Heart right ventricle (tissue), 16 donors: Measurements from ENCODE around the gene SMG6. TPM values are rescaled to one million over a fixed set of nuclear protein-coding genes. Genes with fewer than 3 reads are reported as not detected.
A peak's percentile ranks its signal among the peaks of the same experiment; 100 is the strongest.

Experiments
- ATAC-seq, 8 donors: fragments of 200-7000 bp; cut with Tn5 transposase; one replicate each; pipeline ENCODE4 v1.9.1; 2020; ENCODE audit warnings: mild to moderate bottlenecking in 8 of 8, moderate library complexity in 8 of 8, moderate number of reproducible peaks in 1 of 8
- DNase-seq, 2 donors: peaks; one replicate each; pipeline ENCODE4 v3.0.0-alpha.2; 2020
- H3K27ac ChIP-seq, 10 donors: fragments of 200-600 bp; sonication (generic) in 2 of 10; one replicate each; pipeline versions ENCODE4 v1.5.0 to v1.8.0; 2020 to 2022; ENCODE audit warnings: mild to moderate bottlenecking in 3 of 10
- H3K27me3 ChIP-seq, 7 donors: fragments of 200-600 bp; one replicate each; pipeline ENCODE4 v1.8.0; 2021 to 2022; ENCODE audit warnings: mild to moderate bottlenecking in 2 of 7
- H3K36me3 ChIP-seq, 9 donors: fragments of 200-600 bp; sonication (generic) in 1 of 9; one replicate each; pipeline versions ENCODE4 v1.5.0 to v1.8.0; 2020 to 2022; ENCODE audit warnings: mild to moderate bottlenecking in 2 of 9
- H3K4me1 ChIP-seq, 9 donors: fragments of 200-600 bp; sonication (generic) in 1 of 9; one replicate each; pipeline versions ENCODE4 v1.5.0 to v1.8.0; 2020 to 2022; ENCODE audit warnings: mild to moderate bottlenecking in 4 of 9
- H3K4me3 ChIP-seq, 10 donors: fragments of 200-600 bp; sonication (generic) in 2 of 10; one replicate each; pipeline versions ENCODE4 v1.5.0 to v1.8.0; 2020 to 2022; ENCODE audit warnings: mild to moderate bottlenecking in 7 of 10, moderate library complexity in 2 of 10
- H3K9me3 ChIP-seq, 11 donors: fragments of 200-600 bp in 10 of 11; sonication (generic) in 2 of 11; one replicate each; pipeline versions ENCODE4 v1.5.0 to v1.8.0; 2013 to 2022; ENCODE audit warnings: mild to moderate bottlenecking in 2 of 11, control low read depth in 1 of 11, moderate library complexity in 1 of 11
- WGBS, 2 donors: extraction: QIAGEN DNeasy Blood & Tissue Kit; methylation state at CpG; one replicate each; pipeline ENCODE4 v1.1.7; 2013; ENCODE audit warnings: inconsistent platforms in 1 of 2; 5-methylcytosine and 5-hydroxymethylcytosine counted together
- intact Hi-C, 10 donors: fragments of 100-400 bp; cut with DNase I; formaldehyde crosslinking; loops; one replicate each; pipeline versions ENCODE4 v1.11.1 to v1.14.2; 2022
- polyA plus RNA-seq, 2 donors: library from polyadenylated mRNA; stranded (reverse); fragments of 200-250 nt; gene quantifications; one replicate each; pipeline ENCODE4 v1.2.3, GENCODE V29; 2013
- total RNA-seq, 10 donors: library from RNA; stranded (reverse); fragmentation: NEBNext Ultra II Directional in 3 of 10; extraction: Animal tissue kit (Norgen Biotek cat#: 25700) in 3 of 10; gene quantifications; one replicate each; pipeline versions ENCODE4 v1.2.1 to v1.2.4, GENCODE V29; 2021 to 2023
- TF ChIP-seq, protein P1 (sequence below), 9 donors: fragments of 200-600 bp; sonication (generic) in 2 of 9; IDR thresholded peaks; one replicate each; pipeline versions ENCODE4 v1.5.0 to v1.8.0; 2021 to 2022; ENCODE audit warnings: antibody characterized with exemption in 9 of 9, mild to moderate bottlenecking in 5 of 9, moderate library complexity in 1 of 9
- donor health status: Arrhythmogenic right ventricular cardiomyopathy.
- donor health status: ischemic (EF 13 %, LVEDD 7.1; RV severe dilation, severe dysfunction).
- donor health status: healthy with polysubstance abuse.
- donor health status: DM: no; HTN: yes; CAD: no.
- donor health status: DM: no; HTN: no; CAD: no.
- donor health status: ischemic (EF 25% LVEDD 6.9; RV normal size, moderate dysfunction).
- donor health status: ischemic (EF 25% LVEDD 5.7; RV mildly dilated, moderate dysfunction).
- donor health status: healthy.
- donor health status: DM: yes; HTN: yes; CAD: no.
- donor health status: Ischemic cardiomyopathy.
- donor health status: ischemic (EF 35%, LVEDD 5.7; RV mildly dilated, moderate dysfunction).
- donor health status: nonischemic (EF 11% LVEDD 7.7; RV severe dilation, severe dysfunction).
- donor health status: DM: yes; HTN: yes; CAD: no.
- donor health status: PGD.
- donor health status: ischemic (EF 29% LVEDD 5.4; RV normal size, mild dysfunction).
- donor health status: nonischemic (EF 23%, LVEDD 6.1; RV moderate dilation, normal function).

SMG6 gene
- total and polyA plus RNA-seq, 12 donors: 13.6 to 28.1 (median 19.6) TPM

- H3K27ac ChIP-seq: no peak overlapping the region
- peaks cover 35 to 60% (median 48%) of the 10 kb centered on the region in 9 donors for H3K4me1 ChIP-seq
- peaks cover 0 to 72% (median 12%) of the 10 kb centered on the region in 9 donors for H3K36me3 ChIP-seq
- no peak for ATAC-seq
- no peak for DNase-seq
- no peak overlapping the region for H3K4me3 ChIP-seq
- TF ChIP-seq, protein P1, sequence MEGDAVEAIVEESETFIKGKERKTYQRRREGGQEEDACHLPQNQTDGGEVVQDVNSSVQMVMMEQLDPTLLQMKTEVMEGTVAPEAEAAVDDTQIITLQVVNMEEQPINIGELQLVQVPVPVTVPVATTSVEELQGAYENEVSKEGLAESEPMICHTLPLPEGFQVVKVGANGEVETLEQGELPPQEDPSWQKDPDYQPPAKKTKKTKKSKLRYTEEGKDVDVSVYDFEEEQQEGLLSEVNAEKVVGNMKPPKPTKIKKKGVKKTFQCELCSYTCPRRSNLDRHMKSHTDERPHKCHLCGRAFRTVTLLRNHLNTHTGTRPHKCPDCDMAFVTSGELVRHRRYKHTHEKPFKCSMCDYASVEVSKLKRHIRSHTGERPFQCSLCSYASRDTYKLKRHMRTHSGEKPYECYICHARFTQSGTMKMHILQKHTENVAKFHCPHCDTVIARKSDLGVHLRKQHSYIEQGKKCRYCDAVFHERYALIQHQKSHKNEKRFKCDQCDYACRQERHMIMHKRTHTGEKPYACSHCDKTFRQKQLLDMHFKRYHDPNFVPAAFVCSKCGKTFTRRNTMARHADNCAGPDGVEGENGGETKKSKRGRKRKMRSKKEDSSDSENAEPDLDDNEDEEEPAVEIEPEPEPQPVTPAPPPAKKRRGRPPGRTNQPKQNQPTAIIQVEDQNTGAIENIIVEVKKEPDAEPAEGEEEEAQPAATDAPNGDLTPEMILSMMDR (IDR thresholded peaks at IDR 0.05): no peak
- WGBS, 2 donors: 93 to 95% methylated on average over 19 of the region's 19 CpGs
- intact Hi-C loops: loop anchor here in 3 of 10 donors (5.0 to 10.0 kb wide), 2 partner anchors 37 to 60 kb away; no protein-coding TSS in a partner anchor
- H3K27me3 ChIP-seq: no peaks in the 10 kb centered on the region
- no peaks in the 10 kb centered on the region for H3K9me3 ChIP-seq
Observed at GRCh38 chr17:2184993-2185931, 118.3 kb downstream of the SMG6 start.

- TF ChIP-seq, protein P1 (IDR thresholded peaks at IDR 0.05): no peak
- peak overlapping the region in 7 of 10 donors; percentile 85 to 96 (median 91) for H3K27ac ChIP-seq
Observed at GRCh38 chr17:2183346-2183745, 120.2 kb downstream of the SMG6 start.

DNA sequence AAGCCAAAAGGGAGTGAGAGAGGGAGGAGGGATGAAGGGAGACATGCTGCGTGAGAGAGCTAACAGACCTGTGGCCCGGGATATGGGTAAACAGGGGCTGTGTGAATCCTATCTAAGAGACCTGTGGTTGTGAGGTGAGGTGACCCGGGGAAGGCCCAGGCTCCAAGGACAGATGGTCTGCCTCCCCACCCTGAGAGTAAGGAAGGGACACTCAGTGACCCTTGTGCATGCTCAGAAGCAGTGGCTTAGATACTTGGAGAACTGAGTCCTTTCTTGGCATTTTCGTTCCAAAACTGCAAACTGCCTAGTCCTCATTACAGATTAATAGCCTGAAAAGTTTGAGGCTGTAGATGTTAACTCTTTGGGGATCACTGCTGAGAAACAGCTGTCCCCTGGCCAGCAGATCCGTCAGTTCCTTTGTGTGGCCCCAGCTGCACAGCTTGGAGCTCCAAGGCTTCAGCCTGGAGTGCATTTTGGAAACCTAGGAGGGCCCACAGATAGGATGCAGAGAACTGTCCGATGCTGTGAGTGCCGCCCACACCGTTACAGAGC lies 121.6 kb downstream of the SMG6 start:
- Histone ChIP-seq H3K36me3 (peaks cover 0 to 65% (median 12%) of the 10 kb centered on the region in 9 donors), H3K9me3 (no peaks in the 10 kb centered on the region), H3K27ac (peak overlapping the region; percentile 0 to 96 (median 88)), H3K4me1 (peaks cover 45 to 64% (median 59%) of the 10 kb centered on the region in 9 donors), H3K4me3 (no peak overlapping the region), H3K27me3 (no peaks in the 10 kb centered on the region)
- intact Hi-C loops: loop anchor here in 4 of 10 donors (1.0 to 10.0 kb wide), 3 partner anchors 32 to 57 kb away; no protein-coding TSS in a partner anchor
- TF ChIP-seq, protein P1 (IDR thresholded peaks at IDR 0.05): no peak
- no peak for ATAC-seq
- 35 to 37% methylated on average over 8 of the region's 8 CpGs for WGBS, 2 donors
- no peak for DNase-seq

More at GRCh38 chr17:2183346-2183745, 120.2 kb downstream of the SMG6 start:
- H3K4me1 ChIP-seq: peaks cover 38 to 60% (median 48%) of the 10 kb centered on the region in 9 donors
- no peaks in the 10 kb centered on the region for H3K9me3 ChIP-seq
- DNase-seq (no peak), ATAC-seq (no peak)
- no peaks in the 10 kb centered on the region for H3K27me3 ChIP-seq
- peaks cover 0 to 70% (median 12%) of the 10 kb centered on the region in 9 donors for H3K36me3 ChIP-seq
- WGBS, 2 donors: 84 to 90% methylated on average over 5 of the region's 5 CpGs
- H3K4me3 ChIP-seq: no peak overlapping the region
- intact Hi-C loops: loop anchor here in 3 of 10 donors (5.0 to 10.0 kb wide), 2 partner anchors 39 to 59 kb away; no protein-coding TSS in a partner anchor
